SKM-1 (cell line): ENCODE results near the gene NPY4R.
"Not testable (repeated sequence)": the region's sequence is repeated elsewhere in the genome, so short reads cannot be mapped to it uniquely, and the experiment has no call there.

Experiments
- DNase-seq: peaks from one replicate; lab custom pipeline; 2025; ENCODE audit not compliant: unreplicated experiment; lab: John Stamatoyannopoulos, UW

NPY4R gene

GRCh38 chr10:46465765-46466164 is at the start of gene NPY4R:
TSS of gene NPY4R (minus strand) at chr10:46465958. CDS start at chr10:46462635, 3,323 bp downstream.
- DNase-seq = not testable (repeated sequence)

- DNase-seq = no peak
Measured at GRCh38 chr10:46515366-46515765, 49.6 kb upstream of the NPY4R start.

- DNase-seq = no peak
Measured at GRCh38 chr10:46514899-46515298, 49.1 kb upstream of the NPY4R start.

GRCh38 chr10:46514431-46514861 is 48.7 kb upstream of the NPY4R start:
- DNase-seq = no peak

- DNase-seq = not testable (repeated sequence)
Measured at GRCh38 chr10:46513333-46513732, 47.6 kb upstream of the NPY4R start.

GRCh38 chr10:46512725-46513124 is 47.0 kb upstream of the NPY4R start:
- DNase-seq = not testable (repeated sequence)

GRCh38 chr10:46512002-46512401 is 46.2 kb upstream of the NPY4R start:
- not testable (repeated sequence) for DNase-seq

- not testable (repeated sequence) for DNase-seq
Measured at GRCh38 chr10:46499990-46500389, 34.2 kb upstream of the NPY4R start.

GRCh38 chr10:46498985-46499703 is 33.4 kb upstream of the NPY4R start:
- not testable (repeated sequence) for DNase-seq

GRCh38 chr10:46497878-46498277 is 32.1 kb upstream of the NPY4R start:
- DNase-seq = not testable (repeated sequence)

GRCh38 chr10:46497401-46497800 is 31.6 kb upstream of the NPY4R start:
- not testable (repeated sequence) for DNase-seq

GRCh38 chr10:46491364-46492114 is 25.8 kb upstream of the NPY4R start:
- DNase-seq = not testable (repeated sequence)

- not testable (repeated sequence) for DNase-seq
Measured at GRCh38 chr10:46490285-46490684, 24.5 kb upstream of the NPY4R start.

- DNase-seq = not testable (repeated sequence)
Measured at GRCh38 chr10:46486459-46486858, 20.7 kb upstream of the NPY4R start.

GRCh38 chr10:46474746-46475320 is 9.1 kb upstream of the NPY4R start:
- DNase-seq = not testable (repeated sequence)

GRCh38 chr10:46473758-46474157 is 8.0 kb upstream of the NPY4R start:
- DNase-seq = not testable (repeated sequence)

GRCh38 chr10:46470134-46470533 is 4.4 kb upstream of the NPY4R start:
- not testable (repeated sequence) for DNase-seq

- not testable (repeated sequence) for DNase-seq
Measured at GRCh38 chr10:46468119-46468809, 2.5 kb upstream of the NPY4R start.

- DNase-seq = not testable (repeated sequence)
Measured at GRCh38 chr10:46463608-46464007, 2.1 kb downstream of the NPY4R start.

- DNase-seq = not testable (repeated sequence)
Measured at GRCh38 chr10:46462276-46462675, 3.5 kb downstream of the NPY4R start.

GRCh38 chr10:46459579-46459978 is 6.2 kb downstream of the NPY4R start:
- not testable (repeated sequence) for DNase-seq
